H9 (cell line): ENCODE measurements around the gene NCAPG. TPM values are rescaled to one million over a fixed set of nuclear protein-coding genes. Genes with fewer than 3 reads are reported as not detected.

Experiments
- DNase-seq: peaks from one replicate; pipeline ENCODE4 v3.0.0-alpha.2; 2017
- H2AFZ ChIP-seq: one replicate; pipeline ENCODE4 v1.6.1; 2013; ENCODE audit warnings: mild to moderate bottlenecking, low read length, control low read depth, moderate library complexity
- H2AK5ac ChIP-seq: 2 replicates; pipeline ENCODE4 v1.6.1; 2013; ENCODE audit warnings: low read length, control low read depth, mixed read lengths; ENCODE audit not compliant: insufficient read length
- H2BK120ac ChIP-seq: one replicate; pipeline ENCODE4 v1.6.1; 2013; ENCODE audit warnings: low read depth, mild to moderate bottlenecking, low read length, control low read depth, inconsistent platforms; ENCODE audit not compliant: poor library complexity, severe bottlenecking
- H2BK12ac ChIP-seq: 2 replicates; pipeline ENCODE4 v1.6.1; 2013; ENCODE audit warnings: low read length, control low read depth, mixed read lengths, low read depth; ENCODE audit not compliant: insufficient read length
- H2BK15ac ChIP-seq: 2 replicates; pipeline ENCODE4 v1.6.1; 2013; ENCODE audit warnings: low read depth, low read length, control low read depth
- H2BK20ac ChIP-seq: one replicate; pipeline ENCODE4 v1.6.1; 2013; ENCODE audit warnings: low read depth, mild to moderate bottlenecking, low read length, control low read depth, inconsistent platforms; ENCODE audit not compliant: poor library complexity, severe bottlenecking
- H2BK5ac ChIP-seq: 2 replicates; pipeline ENCODE4 v1.6.1; 2013; ENCODE audit warnings: low read length, control low read depth, mixed read lengths; ENCODE audit not compliant: insufficient read length
- H3K14ac ChIP-seq: 2 replicates; pipeline ENCODE4 v1.6.1; 2013; ENCODE audit warnings: low read length, control low read depth; ENCODE audit not compliant: insufficient read depth
- H3K18ac ChIP-seq: 2 replicates; pipeline ENCODE4 v1.6.1; 2013; ENCODE audit warnings: low read depth, mild to moderate bottlenecking, mixed read lengths, low read length, control low read depth; ENCODE audit not compliant: insufficient read length
- H3K23ac ChIP-seq: 2 replicates; pipeline ENCODE4 v1.6.1; 2013; ENCODE audit warnings: low read length, control low read depth, mixed read lengths, low read depth; ENCODE audit not compliant: insufficient read length
- H3K23me2 ChIP-seq: 2 replicates; pipeline ENCODE4 v1.6.1; 2013; ENCODE audit warnings: low read depth, mild to moderate bottlenecking, mixed read lengths, low read length, control low read depth; ENCODE audit not compliant: insufficient read length, poor library complexity, severe bottlenecking
- H3K27ac ChIP-seq: 2 replicates; pipeline ENCODE4 v1.5.1; 2013; ENCODE audit warnings: low read length, control low read depth, mixed read lengths, low read depth; ENCODE audit not compliant: insufficient read length
- H3K27me3 ChIP-seq: 2 replicates; pipeline ENCODE4 v1.6.1; 2013; ENCODE audit warnings: low read length, control low read depth, inconsistent platforms; ENCODE audit not compliant: insufficient read depth
- H3K4ac ChIP-seq: 2 replicates; pipeline ENCODE4 v1.6.1; 2013; ENCODE audit warnings: low read depth, mild to moderate bottlenecking, control low read depth, inconsistent platforms, low read length, moderate library complexity
- H3K4me1 ChIP-seq: 2 replicates; pipeline ENCODE4 v1.6.1; 2013; ENCODE audit warnings: low read length, control low read depth, inconsistent platforms; ENCODE audit not compliant: insufficient read depth
- H3K4me2 ChIP-seq: 2 replicates; pipeline ENCODE4 v1.6.1; 2013; ENCODE audit warnings: low read length, control low read depth, mixed read lengths; ENCODE audit not compliant: insufficient read length, insufficient read depth
- H3K56ac ChIP-seq: 2 replicates; pipeline ENCODE4 v1.6.1; 2013; ENCODE audit warnings: low read depth, mild to moderate bottlenecking, mixed read lengths, low read length, control low read depth; ENCODE audit not compliant: insufficient read length
- H3K79me1 ChIP-seq: 2 replicates; pipeline ENCODE4 v1.6.1; 2013; ENCODE audit warnings: low read depth, mild to moderate bottlenecking, moderate library complexity, low read length, control low read depth, inconsistent platforms; ENCODE audit not compliant: insufficient read depth, poor library complexity, severe bottlenecking
- H3K79me2 ChIP-seq: 2 replicates; pipeline ENCODE4 v1.6.1; 2013; ENCODE audit warnings: low read length, control low read depth, inconsistent platforms; ENCODE audit not compliant: insufficient read depth
- H3K9ac ChIP-seq: 2 replicates; pipeline ENCODE4 v1.6.1; 2013; ENCODE audit warnings: low read length, control low read depth, mixed read lengths; ENCODE audit not compliant: insufficient read length; ENCODE audit errors: extremely low read depth
- H3K9me3 ChIP-seq: one replicate; pipeline ENCODE4 v1.6.1; 2013; ENCODE audit warnings: low read depth, low read length, inconsistent platforms; ENCODE audit not compliant: control insufficient read depth
- H3T11ph ChIP-seq: one replicate; pipeline ENCODE4 v1.6.1; 2013; ENCODE audit warnings: mild to moderate bottlenecking, low read length, control low read depth, inconsistent platforms
- H4K20me1 ChIP-seq: one replicate; pipeline ENCODE4 v1.6.1; 2013; ENCODE audit not compliant: control insufficient read depth, insufficient read length, insufficient read depth
- H4K5ac ChIP-seq: 2 replicates; pipeline ENCODE4 v1.6.1; 2013; ENCODE audit warnings: low read depth, mild to moderate bottlenecking, mixed read lengths, low read length, control low read depth; ENCODE audit not compliant: insufficient read length
- H4K8ac ChIP-seq: replicated peaks from 2 replicates; pipeline ENCODE4 v1.6.1; 2013; ENCODE audit warnings: low read length, control low read depth, mixed read lengths, low read depth; ENCODE audit not compliant: insufficient read length
- H4K91ac ChIP-seq: 2 replicates; pipeline ENCODE4 v1.6.1; 2013; ENCODE audit warnings: low read depth, mild to moderate bottlenecking, moderate library complexity, mixed read lengths, low read length, control low read depth; ENCODE audit not compliant: insufficient read length
- H3K27ac Mint-ChIP-seq, 3 experiments: 2 replicates in 2 of 3; 3 replicates in 1 of 3; pipeline ENCODE4 v1.8.0; 2020 to 2021; ENCODE audit warnings: mixed read lengths in 3 of 3, mild to moderate bottlenecking in 1 of 3, moderate library complexity in 1 of 3
- H3K27me3 Mint-ChIP-seq: 2 replicates; pipeline ENCODE4 v1.8.0; 2021; ENCODE audit warnings: low read depth, mild to moderate bottlenecking, moderate library complexity, mixed read lengths
- H3K36me3 Mint-ChIP-seq, 3 experiments: 2 replicates in 2 of 3; 3 replicates in 1 of 3; pipeline ENCODE4 v1.8.0; 2020 to 2021; ENCODE audit warnings: low read depth in 3 of 3, mixed read lengths in 3 of 3; ENCODE audit not compliant: insufficient read depth in 1 of 3
- H3K4me1 Mint-ChIP-seq, 2 experiments: 2 replicates each; pipeline ENCODE4 v1.8.0; 2020; ENCODE audit warnings: mixed read lengths in 2 of 2
- H3K4me3 Mint-ChIP-seq, 2 experiments: 2 replicates in 1 of 2; 3 replicates in 1 of 2; pipeline ENCODE4 v1.8.0; 2020 to 2021; ENCODE audit warnings: mild to moderate bottlenecking in 2 of 2, mixed read lengths in 2 of 2, moderate library complexity in 1 of 2
- H3K9me3 Mint-ChIP-seq, 2 experiments: 2 replicates in 1 of 2; 3 replicates in 1 of 2; pipeline ENCODE4 v1.8.0; 2020; ENCODE audit warnings: mild to moderate bottlenecking in 2 of 2, mixed read lengths in 2 of 2, moderate library complexity in 1 of 2
- CTCF ChIP-seq: fragments of 200-600 bp; sonication (generic); conservative IDR thresholded peaks from 3 replicates; pipeline ENCODE4 v1.8.0; 2021; ENCODE audit warnings: antibody characterized with exemption, mild to moderate bottlenecking
- WGBS: extraction: QIAGEN DNeasy Blood & Tissue Kit; methylation state at CpG from one replicate; pipeline ENCODE4 v1.1.7; 2013; ENCODE audit warnings: missing lambda C conversion rate, low lambda C conversion rate, mixed read lengths; ENCODE audit not compliant: insufficient read length; ENCODE audit errors: extremely low coverage; 5-methylcytosine and 5-hydroxymethylcytosine counted together
- total RNA-seq: library from RNA; stranded (reverse); gene quantifications from 2 replicates; pipeline ENCODE4 v1.2.1, GENCODE V29; 2021

NCAPG gene
- total RNA-seq, 1 experiment from 2014 or later = 48.8 TPM

- no peak overlapping the region for H3T11ph ChIP-seq
- H3K23me2 ChIP-seq = peaks cover 13% of the 10 kb centered on the region
- H2BK12ac ChIP-seq = no peak overlapping the region
- H3K14ac ChIP-seq = peak overlapping the region; percentile 45
- H3K79me2 ChIP-seq = no peaks in the 10 kb centered on the region
- H3K4ac ChIP-seq = no peak overlapping the region
- H3K4me3 Mint-ChIP-seq = peak overlapping the region; percentile 66 to 84
- H4K91ac ChIP-seq = no peak overlapping the region
- peak overlapping the region; percentile 32 for H2AFZ ChIP-seq
- no peaks in the 10 kb centered on the region for H3K4me1 ChIP-seq
- H2BK20ac ChIP-seq = no peak overlapping the region
- no peaks in the 10 kb centered on the region for H3K9me3 Mint-ChIP-seq
- H3K27me3 Mint-ChIP-seq = peaks cover 71% of the 10 kb centered on the region
- H3K9me3 ChIP-seq = no peaks in the 10 kb centered on the region
- H3K56ac ChIP-seq = no peak overlapping the region
- no peak overlapping the region for H3K23ac ChIP-seq
- no peak overlapping the region for H3K18ac ChIP-seq
- no peak overlapping the region for H3K9ac ChIP-seq
- peak; percentile 33 for DNase-seq
- H3K79me1 ChIP-seq = no peaks in the 10 kb centered on the region
- no peak overlapping the region for H2AK5ac ChIP-seq
- peaks cover 16% of the 10 kb centered on the region in 2 experiments for H3K4me1 Mint-ChIP-seq
- H2BK120ac ChIP-seq = no peak overlapping the region
- peaks cover 25% of the 10 kb centered on the region for H3K27me3 ChIP-seq
- no peak overlapping the region for H2BK15ac ChIP-seq
- H3K36me3 Mint-ChIP-seq = no peaks in the 10 kb centered on the region
- no peaks in the 10 kb centered on the region for H4K20me1 ChIP-seq
- no peak overlapping the region for H4K8ac ChIP-seq
- H3K27ac ChIP-seq = no peak overlapping the region
- no peak overlapping the region for H2BK5ac ChIP-seq
- no CpG with 5 or more reads among the region's 31 CpGs for WGBS
- H4K5ac ChIP-seq = no peak overlapping the region
- H3K4me2 ChIP-seq = peak overlapping the region; percentile 73
- no peak for TF ChIP-seq CTCF
- H3K27ac Mint-ChIP-seq = peak overlapping the region in 1 of 3 experiments; percentile 21; a peak in 1 of 7 replicates
Measured at GRCh38 chr4:17780501-17781299, 30.1 kb upstream of the NCAPG start.
